ENCODE data around the gene OR1F1.
"Not testable (repeated sequence)": the region's sequence is repeated elsewhere in the genome, so short reads cannot be mapped to it uniquely, and the experiment has no call there.

The OR1F1 gene

GRCh38 chr16:3193221-3194212 is 5.5 kb downstream of the OR1F1 start:
- no peak overlapping the region for H2AFZ ChIP-seq
- TF ChIP-seq CTCF (IDR thresholded peaks at IDR 0.05): no peak
- no peaks in the 10 kb centered on the region for H3K79me2 ChIP-seq
- H3K36me3 ChIP-seq (ENCODE audit: control insufficient read depth, insufficient read depth, low read length): no peaks in the 10 kb centered on the region
- no peaks in the 10 kb centered on the region for H3K27me3 ChIP-seq (ENCODE audit: control insufficient read depth, insufficient read depth, low read length)
- H3K27ac ChIP-seq: no peak overlapping the region
- H3K4me3 ChIP-seq (ENCODE audit: low read depth, low read length): no peak overlapping the region
- no peaks in the 10 kb centered on the region for H3K4me1 ChIP-seq
- no peak overlapping the region for H3K9ac ChIP-seq
- no peak overlapping the region for H3K4me2 ChIP-seq (ENCODE audit: low read length)
- no peaks in the 10 kb centered on the region for H3K9me3 ChIP-seq (ENCODE audit: control insufficient read depth, low read length)

GRCh38 chr16:3194792-3195191 is 6.8 kb downstream of the OR1F1 start:
- Histone ChIP-seq H3K9me3 (ENCODE audit: control insufficient read depth, low read length) (no peaks in the 10 kb centered on the region), H3K4me2 (ENCODE audit: low read length) (no peak overlapping the region), H3K27ac (no peak overlapping the region), H3K4me3 (ENCODE audit: low read depth, low read length) (no peak overlapping the region), H3K36me3 (ENCODE audit: control insufficient read depth, insufficient read depth, low read length) (no peaks in the 10 kb centered on the region), H3K79me2 (no peaks in the 10 kb centered on the region), H2AFZ (no peak overlapping the region), H3K4me1 (no peaks in the 10 kb centered on the region), H3K9ac (no peak overlapping the region), H3K27me3 (ENCODE audit: control insufficient read depth, insufficient read depth, low read length) (no peaks in the 10 kb centered on the region)
- no peak for TF ChIP-seq CTCF (IDR thresholded peaks at IDR 0.05)

- no peak for TF ChIP-seq CTCF (IDR thresholded peaks at IDR 0.05)
- H3K79me2 ChIP-seq: no peaks in the 10 kb centered on the region
- no peak overlapping the region for H2AFZ ChIP-seq
- no peaks in the 10 kb centered on the region for H3K9me3 ChIP-seq (ENCODE audit: control insufficient read depth, low read length)
- no peaks in the 10 kb centered on the region for H3K27me3 ChIP-seq (ENCODE audit: control insufficient read depth, insufficient read depth, low read length)
- no peak overlapping the region for H3K4me3 ChIP-seq (ENCODE audit: low read depth, low read length)
- no peaks in the 10 kb centered on the region for H3K36me3 ChIP-seq (ENCODE audit: control insufficient read depth, insufficient read depth, low read length)
- no peak overlapping the region for H3K27ac ChIP-seq
- H3K9ac ChIP-seq: no peak overlapping the region
- no peak overlapping the region for H3K4me2 ChIP-seq (ENCODE audit: low read length)
- no peaks in the 10 kb centered on the region for H3K4me1 ChIP-seq
Measured at GRCh38 chr16:3195975-3196374, 8.0 kb downstream of the OR1F1 start.

GRCh38 chr16:3197694-3198333 is 9.8 kb downstream of the OR1F1 start:
- not testable (repeated sequence) for H3K4me1 ChIP-seq; H3K36me3 ChIP-seq (ENCODE audit: control insufficient read depth, insufficient read depth, low read length); H3K4me2 ChIP-seq (ENCODE audit: low read length); H3K27me3 ChIP-seq (ENCODE audit: control insufficient read depth, insufficient read depth, low read length); H3K4me3 ChIP-seq (ENCODE audit: low read depth, low read length); H3K9ac ChIP-seq; H3K27ac ChIP-seq; H3K9me3 ChIP-seq (ENCODE audit: control insufficient read depth, low read length); H3K79me2 ChIP-seq; H2AFZ ChIP-seq

GRCh38 chr16:3198334-3199072 is 10.5 kb downstream of the OR1F1 start:
- Histone ChIP-seq H3K27me3 (ENCODE audit: control insufficient read depth, insufficient read depth, low read length) (no peaks in the 10 kb centered on the region), H3K4me3 (ENCODE audit: low read depth, low read length) (no peak overlapping the region)

More at GRCh38 chr16:3198334-3199072, 10.5 kb downstream of the OR1F1 start:
- no peaks in the 10 kb centered on the region for H3K4me1 ChIP-seq
- H3K27ac ChIP-seq: no peak overlapping the region
- TF ChIP-seq CTCF (IDR thresholded peaks at IDR 0.05): no peak
- no peaks in the 10 kb centered on the region for H3K36me3 ChIP-seq (ENCODE audit: control insufficient read depth, insufficient read depth, low read length)
- H2AFZ ChIP-seq: no peak overlapping the region
- H3K79me2 ChIP-seq: no peaks in the 10 kb centered on the region
- no peaks in the 10 kb centered on the region for H3K9me3 ChIP-seq (ENCODE audit: control insufficient read depth, low read length)
- no peak overlapping the region for H3K9ac ChIP-seq
- no peak overlapping the region for H3K4me2 ChIP-seq (ENCODE audit: low read length)

Measured in parathyroid adenoma (tissue), 2 donors.